Mesenchymal stem cell (in vitro differentiated cells and primary cell): ENCODE data around the gene CEP89.
A peak's percentile ranks its signal among the peaks of the same experiment; 100 is the strongest.
"Not testable (repeated sequence)": the region's sequence is repeated elsewhere in the genome, so short reads cannot be mapped to it uniquely, and the experiment has no call there.

ENCODE experiments used
- DNase-seq: peaks from one replicate; pipeline ENCODE4 v3.0.0-alpha.2; 2013
- H2AFZ ChIP-seq: one replicate; pipeline ENCODE4 v1.6.1; 2013; ENCODE audit warnings: low read depth, mild to moderate bottlenecking, control low read depth, inconsistent platforms, low read length, moderate library complexity
- H2AK5ac ChIP-seq: 2 replicates; pipeline ENCODE4 v1.6.1; 2013; ENCODE audit warnings: low read length, moderate library complexity, mild to moderate bottlenecking, inconsistent platforms; ENCODE audit not compliant: severe bottlenecking
- H2BK120ac ChIP-seq: one replicate; pipeline ENCODE4 v1.6.1; 2013; ENCODE audit warnings: low read depth, mild to moderate bottlenecking, inconsistent platforms, low read length, moderate library complexity
- H2BK12ac ChIP-seq, 2 experiments: one replicate each; pipeline ENCODE4 v1.6.1; 2013; ENCODE audit warnings: inconsistent platforms in 2 of 2, low read length in 2 of 2, mild to moderate bottlenecking in 2 of 2, moderate library complexity in 2 of 2, control low read depth in 1 of 2
- H2BK15ac ChIP-seq: one replicate; pipeline ENCODE4 v1.6.1; 2013; ENCODE audit warnings: mild to moderate bottlenecking, low read depth, inconsistent platforms; ENCODE audit not compliant: poor library complexity, severe bottlenecking
- H2BK5ac ChIP-seq: 2 replicates; pipeline ENCODE4 v1.6.1; 2013; ENCODE audit warnings: low read depth, mild to moderate bottlenecking, low read length, control low read depth, inconsistent platforms; ENCODE audit not compliant: poor library complexity, severe bottlenecking
- H3K14ac ChIP-seq, 2 experiments: one replicate each; pipeline ENCODE4 v1.6.1; 2013; ENCODE audit warnings: inconsistent platforms in 2 of 2, low read length in 2 of 2, control low read depth in 1 of 2, mild to moderate bottlenecking in 1 of 2, moderate library complexity in 1 of 2
- H3K18ac ChIP-seq, 2 experiments: one replicate each; pipeline ENCODE4 v1.6.1; 2013; ENCODE audit warnings: inconsistent platforms in 2 of 2, low read length in 2 of 2, control low read depth in 1 of 2, low read depth in 1 of 2, mild to moderate bottlenecking in 1 of 2
- H3K23ac ChIP-seq, 2 experiments: one replicate each; pipeline ENCODE4 v1.6.1; 2013; ENCODE audit warnings: inconsistent platforms in 2 of 2, low read length in 2 of 2, mild to moderate bottlenecking in 2 of 2, moderate library complexity in 2 of 2, control low read depth in 1 of 2
- H3K27ac ChIP-seq: 2 replicates; pipeline ENCODE4 v1.5.1; 2013; ENCODE audit warnings: mild to moderate bottlenecking, moderate library complexity, low read length, control low read depth, inconsistent platforms; ENCODE audit not compliant: poor library complexity, severe bottlenecking
- H3K27me3 ChIP-seq, 2 experiments: 2 replicates each; pipeline versions ENCODE4 v1.6.1 to v1.7.0; 2013; ENCODE audit warnings: low read length in 2 of 2, mild to moderate bottlenecking in 2 of 2, moderate library complexity in 2 of 2, control low read depth in 1 of 2, inconsistent platforms in 1 of 2; ENCODE audit not compliant: control insufficient read depth in 1 of 2, insufficient read depth in 1 of 2
- H3K36me3 ChIP-seq, 2 experiments: 2 replicates each; pipeline versions ENCODE4 v1.6.1 to v1.7.0; 2013; ENCODE audit warnings: low read length in 2 of 2, control low read depth in 1 of 2, inconsistent platforms in 1 of 2, low read depth in 1 of 2, mild to moderate bottlenecking in 1 of 2; ENCODE audit not compliant: insufficient read depth in 2 of 2, control insufficient read depth in 1 of 2
- H3K4ac ChIP-seq, 2 experiments: one replicate each; pipeline ENCODE4 v1.6.1; 2013; ENCODE audit warnings: inconsistent platforms in 2 of 2, low read length in 2 of 2, mild to moderate bottlenecking in 2 of 2, moderate library complexity in 2 of 2, control low read depth in 1 of 2, low read depth in 1 of 2
- H3K4me1 ChIP-seq: 2 replicates; pipeline ENCODE4 v1.6.1; 2013; ENCODE audit warnings: low read depth, low read length, control low read depth; ENCODE audit not compliant: control insufficient read depth, insufficient read depth
- H3K4me2 ChIP-seq: 2 replicates; pipeline ENCODE4 v1.6.1; 2013; ENCODE audit warnings: low read length, mild to moderate bottlenecking, inconsistent platforms; ENCODE audit not compliant: poor library complexity, severe bottlenecking
- H3K4me3 ChIP-seq, 2 experiments: 2 replicates each; pipeline versions ENCODE4 v1.5.1 to v1.7.0; 2013; ENCODE audit warnings: low read length in 2 of 2, mild to moderate bottlenecking in 2 of 2, control low read depth in 1 of 2, low read depth in 1 of 2; ENCODE audit not compliant: insufficient read depth in 1 of 2
- H3K79me1 ChIP-seq: replicated peaks from 2 replicates; pipeline ENCODE4 v1.6.1; 2013; ENCODE audit warnings: mild to moderate bottlenecking, control low read depth, low read length, inconsistent platforms; ENCODE audit not compliant: poor library complexity, severe bottlenecking
- H3K9ac ChIP-seq: 2 replicates; pipeline ENCODE4 v1.7.0; 2013; ENCODE audit warnings: mild to moderate bottlenecking, low read length, moderate library complexity
- H3K9me3 ChIP-seq: 2 replicates; pipeline ENCODE4 v1.7.0; 2013; ENCODE audit warnings: mild to moderate bottlenecking, low read length; ENCODE audit not compliant: control insufficient read depth
- H4K8ac ChIP-seq: one replicate; pipeline ENCODE4 v1.6.1; 2013; ENCODE audit warnings: inconsistent platforms, mild to moderate bottlenecking, low read length, moderate library complexity
- H4K91ac ChIP-seq: one replicate; pipeline ENCODE4 v1.6.1; 2013; ENCODE audit warnings: mild to moderate bottlenecking, low read length, inconsistent platforms
- WGBS: methylation state at CpG from one replicate; pipeline ENCODE4 v1.1.7; 2013; ENCODE audit warnings: mixed read lengths; 5-methylcytosine and 5-hydroxymethylcytosine counted together

Gene CEP89

GRCh38 chr19:32869966-32870573, 101.7 kb downstream of the CEP89 start:
- no peak overlapping the region for H3K4me3 ChIP-seq
- DNase-seq, result no peak
- no peak overlapping the region for H2AK5ac ChIP-seq
- H3K14ac ChIP-seq, result no peak overlapping the region
- no peak overlapping the region for H3K23ac ChIP-seq
- 88% methylated on average over 17 of the region's 18 CpGs for WGBS
- H4K8ac ChIP-seq, result no peak overlapping the region
- H3K79me1 ChIP-seq, result no peaks in the 10 kb centered on the region
- H3K27me3 ChIP-seq, result peaks cover 0 to 10% of the 10 kb centered on the region in 2 experiments
- H3K9me3 ChIP-seq, result no peaks in the 10 kb centered on the region
- no peak overlapping the region for H4K91ac ChIP-seq
- no peak overlapping the region for H3K9ac ChIP-seq
- no peak overlapping the region for H2BK120ac ChIP-seq
- no peak overlapping the region for H3K4ac ChIP-seq
- H3K36me3 ChIP-seq, result no peaks in the 10 kb centered on the region
- H2BK15ac ChIP-seq, result no peak overlapping the region
- no peak overlapping the region for H2BK5ac ChIP-seq
- H2BK12ac ChIP-seq, result no peak overlapping the region
- no peak overlapping the region for H3K27ac ChIP-seq
- H2AFZ ChIP-seq, result no peak overlapping the region
- H3K4me1 ChIP-seq, result peaks cover 10% of the 10 kb centered on the region
- H3K4me2 ChIP-seq, result no peak overlapping the region
- no peak overlapping the region for H3K18ac ChIP-seq

GRCh38 chr19:32869369-32869965, 102.3 kb downstream of the CEP89 start, which contains the start of gene SLC7A9:
Gene SLC7A9, minus strand, starts transcription at chr19:32869767. Its CDS starts 1,233 bp downstream, at chr19:32868534.
- Histone ChIP-seq H3K27ac (no peak within 1 kb of the TSS), H3K36me3 (no peaks in the 10 kb centered on the region), H3K4ac (no peak within 1 kb of the TSS), H2BK15ac (no peak within 1 kb of the TSS), H2BK5ac (no peak within 1 kb of the TSS), H3K4me3 (no peak within 1 kb of the TSS), H3K14ac (no peak within 1 kb of the TSS), H3K4me1 (peaks cover 10% of the 10 kb centered on the region), H2BK120ac (no peak within 1 kb of the TSS), H3K27me3 (peaks cover 0 to 10% of the 10 kb centered on the region in 2 experiments), H2BK12ac (no peak within 1 kb of the TSS), H3K9ac (no peak within 1 kb of the TSS), H4K8ac (no peak within 1 kb of the TSS), H2AFZ (no peak within 1 kb of the TSS), H3K9me3 (no peaks in the 10 kb centered on the region), H4K91ac (no peak within 1 kb of the TSS), H2AK5ac (no peak within 1 kb of the TSS), H3K4me2 (peak within 1 kb of the TSS; percentile 44), H3K79me1 (no peaks in the 10 kb centered on the region), H3K23ac (no peak within 1 kb of the TSS), H3K18ac (no peak within 1 kb of the TSS)
- WGBS, result 79% methylated on average over 12 of the region's 14 CpGs
- no peak for DNase-seq

GRCh38 chr19:32868206-32868950, 103.4 kb downstream of the CEP89 start:
- Histone ChIP-seq H2BK120ac (no peak overlapping the region), H3K79me1 (no peaks in the 10 kb centered on the region), H3K27ac (no peak overlapping the region), H4K8ac (no peak overlapping the region), H3K23ac (no peak overlapping the region), H3K4me3 (no peak overlapping the region), H4K91ac (no peak overlapping the region), H2BK5ac (no peak overlapping the region), H2AFZ (no peak overlapping the region), H2BK15ac (no peak overlapping the region), H3K27me3 (peaks cover 0 to 10% of the 10 kb centered on the region in 2 experiments), H2AK5ac (no peak overlapping the region), H3K14ac (no peak overlapping the region), H3K36me3 (no peaks in the 10 kb centered on the region), H3K9ac (no peak overlapping the region), H3K4me2 (peak overlapping the region; percentile 44), H3K18ac (no peak overlapping the region), H3K4me1 (peaks cover 10% of the 10 kb centered on the region), H3K4ac (no peak overlapping the region), H3K9me3 (no peaks in the 10 kb centered on the region), H2BK12ac (no peak overlapping the region)
- no peak for DNase-seq
- WGBS, result 87% methylated on average over 19 of the region's 19 CpGs

GRCh38 chr19:32867436-32867835, 104.3 kb downstream of the CEP89 start:
- H3K36me3 ChIP-seq, H3K27me3 ChIP-seq, H3K4me3 ChIP-seq, H4K8ac ChIP-seq, H3K23ac ChIP-seq, H2AK5ac ChIP-seq, H2BK120ac ChIP-seq, H3K14ac ChIP-seq, H3K9me3 ChIP-seq, H2BK12ac ChIP-seq, H4K91ac ChIP-seq, H3K4me2 ChIP-seq, H3K9ac ChIP-seq, H3K27ac ChIP-seq, DNase-seq, H3K18ac ChIP-seq, H3K4me1 ChIP-seq, H2BK15ac ChIP-seq, H2AFZ ChIP-seq, H3K4ac ChIP-seq, H3K79me1 ChIP-seq, H2BK5ac ChIP-seq: not testable (repeated sequence)
- WGBS, result 93% methylated on average over 9 of the region's 9 CpGs
